AG04449 (cell line): Measurements from ENCODE around the gene RPN1.
"Not testable (repeated sequence)": the region's sequence is repeated elsewhere in the genome, so short reads cannot be mapped to it uniquely, and the experiment has no call there.

Source experiments
- CTCF ChIA-PET: fragments of 350-600 bp; formaldehyde crosslinking; extraction: SDS; loops from one replicate; lab custom pipeline; 2021; ENCODE audit warnings: antibody characterized with exemption; lab: Yijun Ruan, JAX
- POLR2A ChIA-PET: fragments of 400-600, 350-600 bp; formaldehyde crosslinking; extraction: SDS; loops from one replicate; lab custom pipeline; 2020; ENCODE audit warnings: antibody characterized with exemption, inconsistent platforms; lab: Yijun Ruan, JAX
- DNase-seq: peaks from one replicate; pipeline ENCODE4 v3.0.0-alpha.2; 2010; ENCODE audit warnings: low read depth, low spot score
- H3K4me3 ChIP-seq: 2 replicates; pipeline ENCODE4 v1.5.1; 2011; ENCODE audit warnings: low read depth, mild to moderate bottlenecking, control low read depth, low read length
- CTCF ChIP-seq: IDR thresholded peaks from one replicate; pipeline ENCODE4 v1.5.1; 2011; ENCODE audit warnings: mild to moderate bottlenecking, moderate library complexity, low read length, control low read depth, inconsistent platforms; ENCODE audit not compliant: insufficient read depth; ENCODE audit errors: missing control alignments

The RPN1 gene

GRCh38 chr3:128679338-128679737 is 28.7 kb upstream of the RPN1 start:
- CTCF ChIA-PET, result interaction anchor here (3.4 to 5.3 kb wide), 3 partner anchors 11 to 168 kb away, joined by 49 to 134 read pairs (median 66); no protein-coding TSS in a partner anchor
- POLR2A ChIA-PET, result no interaction called here
- no peak for TF ChIP-seq CTCF
- no peak for DNase-seq
- no peak overlapping the region for H3K4me3 ChIP-seq

- CTCF ChIA-PET, result interaction anchor here (2.0 kb wide), 1 partner anchor 120 kb away, joined by 10 read pairs; no protein-coding TSS in a partner anchor
- H3K4me3 ChIP-seq, POLR2A ChIA-PET, DNase-seq: not testable (repeated sequence)
Observed at GRCh38 chr3:128675802-128676201, 25.2 kb upstream of the RPN1 start.

GRCh38 chr3:128674161-128674784 is 23.7 kb upstream of the RPN1 start:
- TF ChIP-seq CTCF, result no peak
- POLR2A ChIA-PET, result no interaction called here
- DNase-seq, result no peak
- CTCF ChIA-PET, result interaction anchor here (1.7 kb wide), 1 partner anchor 9 kb away, joined by 4 read pairs; no protein-coding TSS in a partner anchor
- H3K4me3 ChIP-seq, result no peak overlapping the region

- H3K4me3 ChIP-seq, result no peak overlapping the region
- ChIA-PET CTCF (interaction anchor here (1.1 to 1.8 kb wide), 2 partner anchors 13 to 59 kb away, joined by 3 to 11 read pairs; no protein-coding TSS in a partner anchor), POLR2A (no interaction called here)
- DNase-seq, result no peak
- no peak for TF ChIP-seq CTCF
Observed at GRCh38 chr3:128667641-128668040, 17.0 kb upstream of the RPN1 start.

GRCh38 chr3:128665362-128666021 is 14.9 kb upstream of the RPN1 start:
- TF ChIP-seq CTCF, result no peak

GRCh38 chr3:128663151-128663550 is 12.5 kb upstream of the RPN1 start:
- CTCF ChIA-PET, result interaction anchor here (1.1 to 1.5 kb wide), 3 partner anchors 17 to 183 kb away, joined by 3 to 5 read pairs (median 4); no protein-coding TSS in a partner anchor

More at GRCh38 chr3:128665362-128666021, 14.9 kb upstream of the RPN1 start:
- H3K4me3 ChIP-seq, result no peak overlapping the region
- POLR2A ChIA-PET, result no interaction called here
- CTCF ChIA-PET, result interaction anchor here (1.5 to 1.6 kb wide), 2 partner anchors 9 to 180 kb away, joined by 4 to 6 read pairs; no protein-coding TSS in a partner anchor
- DNase-seq, result no peak

More at GRCh38 chr3:128663151-128663550, 12.5 kb upstream of the RPN1 start:
- TF ChIP-seq CTCF, result no peak
- POLR2A ChIA-PET, result no interaction called here
- DNase-seq, result no peak
- H3K4me3 ChIP-seq, result no peak overlapping the region
